Activated T-cell treated with anti-CD3 and anti-CD28 coated beads, Interleukin-2, amount 50 U/mL, for 24 hours (primary cell): ENCODE data around the gene XPO5.
"Not testable (repeated sequence)": the region's sequence is repeated elsewhere in the genome, so short reads cannot be mapped to it uniquely, and the experiment has no call there.

Source experiments
- DNase-seq: peaks from one replicate; pipeline ENCODE4 v3.0.0-alpha.2; 2020
- H3K27ac Mint-ChIP-seq: 2 replicates; pipeline ENCODE4 v1.8.0; 2020; ENCODE audit warnings: mild to moderate bottlenecking, mixed read lengths
- H3K27me3 Mint-ChIP-seq: 2 replicates; pipeline ENCODE4 v1.8.0; 2020; ENCODE audit warnings: mixed read lengths
- H3K36me3 Mint-ChIP-seq: 2 replicates; pipeline ENCODE4 v1.8.0; 2020; ENCODE audit warnings: low read depth, mixed read lengths
- H3K4me1 Mint-ChIP-seq: 2 replicates; pipeline ENCODE4 v1.8.0; 2020; ENCODE audit warnings: low read depth, mixed read lengths
- H3K4me3 Mint-ChIP-seq: 2 replicates; pipeline ENCODE4 v1.8.0; 2020; ENCODE audit warnings: mild to moderate bottlenecking, moderate library complexity, mixed read lengths
- H3K9me3 Mint-ChIP-seq: 2 replicates; pipeline ENCODE4 v1.8.0; 2020; ENCODE audit warnings: mixed read lengths

The XPO5 gene

GRCh38 chr6:43608310-43608763 lies 32.5 kb upstream of the XPO5 start:
- Mint-ChIP-seq H3K4me1 (peaks cover 3% of the 10 kb centered on the region), H3K36me3 (peaks cover 80% of the 10 kb centered on the region), H3K27me3 (no peaks in the 10 kb centered on the region), H3K27ac (no peak overlapping the region), H3K9me3 (no peaks in the 10 kb centered on the region), H3K4me3 (no peak overlapping the region)
- peak; percentile 69 for DNase-seq

GRCh38 chr6:43606019-43606418 lies 30.2 kb upstream of the XPO5 start:
- H3K9me3 Mint-ChIP-seq, result no peaks in the 10 kb centered on the region
- no peaks in the 10 kb centered on the region for H3K27me3 Mint-ChIP-seq

GRCh38 chr6:43604174-43604573 lies 28.3 kb upstream of the XPO5 start:
- H3K9me3 Mint-ChIP-seq, result no peaks in the 10 kb centered on the region
- peaks cover 80% of the 10 kb centered on the region for H3K36me3 Mint-ChIP-seq
- H3K27me3 Mint-ChIP-seq, result no peaks in the 10 kb centered on the region
- H3K4me1 Mint-ChIP-seq, result peaks cover 3% of the 10 kb centered on the region
- DNase-seq, result no peak
- H3K4me3 Mint-ChIP-seq, result no peak overlapping the region
- H3K27ac Mint-ChIP-seq, result no peak overlapping the region

More at GRCh38 chr6:43606019-43606418, 30.2 kb upstream of the XPO5 start:
- H3K27ac Mint-ChIP-seq, result no peak overlapping the region
- no peak for DNase-seq
- peaks cover 80% of the 10 kb centered on the region for H3K36me3 Mint-ChIP-seq
- H3K4me1 Mint-ChIP-seq, result peaks cover 3% of the 10 kb centered on the region
- no peak overlapping the region for H3K4me3 Mint-ChIP-seq

- peaks cover 77% of the 10 kb centered on the region for H3K36me3 Mint-ChIP-seq
- no peaks in the 10 kb centered on the region for H3K27me3 Mint-ChIP-seq
- no peaks in the 10 kb centered on the region for H3K9me3 Mint-ChIP-seq
- DNase-seq, result no peak
- no peaks in the 10 kb centered on the region for H3K4me1 Mint-ChIP-seq
- no peak overlapping the region for H3K27ac Mint-ChIP-seq
- H3K4me3 Mint-ChIP-seq, result no peak overlapping the region
These were observed 24.8 kb upstream of the XPO5 start for GRCh38 chr6:43600595-43600994.

GRCh38 chr6:43593938-43594337 lies 18.1 kb upstream of the XPO5 start:
- Mint-ChIP-seq H3K4me1 (no peaks in the 10 kb centered on the region), H3K4me3 (no peak overlapping the region), H3K36me3 (peaks cover 65% of the 10 kb centered on the region), H3K27me3 (no peaks in the 10 kb centered on the region), H3K27ac (no peak overlapping the region), H3K9me3 (no peaks in the 10 kb centered on the region)
- no peak for DNase-seq

- not testable (repeated sequence) for H3K27me3 Mint-ChIP-seq, DNase-seq, H3K4me3 Mint-ChIP-seq, H3K9me3 Mint-ChIP-seq, H3K27ac Mint-ChIP-seq, H3K4me1 Mint-ChIP-seq
- peaks cover 79% of the 10 kb centered on the region for H3K36me3 Mint-ChIP-seq
These were observed 13.7 kb upstream of the XPO5 start for GRCh38 chr6:43589564-43589963.

GRCh38 chr6:43588194-43588593 lies 12.4 kb upstream of the XPO5 start:
- no peak for DNase-seq
- peaks cover 89% of the 10 kb centered on the region for H3K36me3 Mint-ChIP-seq
- H3K27me3 Mint-ChIP-seq, result no peaks in the 10 kb centered on the region
- H3K4me1 Mint-ChIP-seq, result peaks cover 20% of the 10 kb centered on the region
- no peaks in the 10 kb centered on the region for H3K9me3 Mint-ChIP-seq
- H3K27ac Mint-ChIP-seq, result no peak overlapping the region
- H3K4me3 Mint-ChIP-seq, result no peak overlapping the region

GRCh38 chr6:43584892-43585570 lies 9.2 kb upstream of the XPO5 start:
- DNase-seq, result no peak
- Mint-ChIP-seq H3K9me3 (no peaks in the 10 kb centered on the region), H3K27ac (peak overlapping the region; percentile 79), H3K36me3 (peaks cover 79% of the 10 kb centered on the region), H3K4me3 (no peak overlapping the region), H3K27me3 (no peaks in the 10 kb centered on the region), H3K4me1 (peaks cover 27% of the 10 kb centered on the region)

GRCh38 chr6:43582911-43583310 lies 7.1 kb upstream of the XPO5 start:
- peaks cover 71% of the 10 kb centered on the region for H3K36me3 Mint-ChIP-seq
- DNase-seq, result no peak
- H3K27ac Mint-ChIP-seq, result no peak overlapping the region
- H3K27me3 Mint-ChIP-seq, result no peaks in the 10 kb centered on the region
- peaks cover 43% of the 10 kb centered on the region for H3K4me1 Mint-ChIP-seq
- H3K4me3 Mint-ChIP-seq, result no peak overlapping the region
- H3K9me3 Mint-ChIP-seq, result no peaks in the 10 kb centered on the region

- no peak overlapping the region for H3K27ac Mint-ChIP-seq
- DNase-seq, result no peak
These were observed 3.3 kb upstream of the XPO5 start for GRCh38 chr6:43579171-43579570.

GRCh38 chr6:43578748-43579147 lies 2.9 kb upstream of the XPO5 start:
- no peak overlapping the region for H3K27ac Mint-ChIP-seq
- H3K4me3 Mint-ChIP-seq, result peak overlapping the region; percentile 95
- H3K9me3 Mint-ChIP-seq, result no peaks in the 10 kb centered on the region
- DNase-seq, result no peak
- peaks cover 62% of the 10 kb centered on the region for H3K36me3 Mint-ChIP-seq
- H3K4me1 Mint-ChIP-seq, result peaks cover 38% of the 10 kb centered on the region
- H3K27me3 Mint-ChIP-seq, result no peaks in the 10 kb centered on the region

More at GRCh38 chr6:43579171-43579570, 3.3 kb upstream of the XPO5 start:
- peaks cover 65% of the 10 kb centered on the region for H3K36me3 Mint-ChIP-seq
- no peaks in the 10 kb centered on the region for H3K27me3 Mint-ChIP-seq
- H3K4me1 Mint-ChIP-seq, result peaks cover 42% of the 10 kb centered on the region
- H3K9me3 Mint-ChIP-seq, result no peaks in the 10 kb centered on the region
- no peak overlapping the region for H3K4me3 Mint-ChIP-seq

GRCh38 chr6:43575105-43575771 lies 600 bp downstream of the XPO5 start:
- Mint-ChIP-seq H3K36me3 (peaks cover 75% of the 10 kb centered on the region), H3K4me1 (peaks cover 55% of the 10 kb centered on the region), H3K4me3 (peak overlapping the region; percentile 95), H3K9me3 (no peaks in the 10 kb centered on the region), H3K27ac (peak overlapping the region; percentile 91), H3K27me3 (no peaks in the 10 kb centered on the region)
- no peak for DNase-seq

GRCh38 chr6:43572015-43572414 lies 3.8 kb downstream of the XPO5 start:
- no peak for DNase-seq
- H3K27ac Mint-ChIP-seq, result peak overlapping the region; percentile 67
- no peaks in the 10 kb centered on the region for H3K27me3 Mint-ChIP-seq
- H3K4me1 Mint-ChIP-seq, result peaks cover 36% of the 10 kb centered on the region
- no peaks in the 10 kb centered on the region for H3K9me3 Mint-ChIP-seq
- no peak overlapping the region for H3K4me3 Mint-ChIP-seq
- peaks cover 85% of the 10 kb centered on the region for H3K36me3 Mint-ChIP-seq

- DNase-seq, result no peak
- Mint-ChIP-seq H3K9me3 (no peaks in the 10 kb centered on the region), H3K4me3 (peak overlapping the region; percentile 37), H3K27ac (peak overlapping the region; percentile 93), H3K27me3 (no peaks in the 10 kb centered on the region), H3K4me1 (peaks cover 36% of the 10 kb centered on the region), H3K36me3 (peaks cover 86% of the 10 kb centered on the region)
These were observed 4.9 kb downstream of the XPO5 start for GRCh38 chr6:43570876-43571441.

GRCh38 chr6:43559328-43559727 lies 16.5 kb downstream of the XPO5 start:
- no peak for DNase-seq
- Mint-ChIP-seq H3K4me3 (no peak overlapping the region), H3K27me3 (no peaks in the 10 kb centered on the region), H3K36me3 (peaks cover 98% of the 10 kb centered on the region), H3K27ac (no peak overlapping the region), H3K4me1 (no peaks in the 10 kb centered on the region), H3K9me3 (no peaks in the 10 kb centered on the region)
